Tongue (tissue), 2 donors: ENCODE results near the gene DGKB. TPM values are rescaled to one million over a fixed set of nuclear protein-coding genes. Genes with fewer than 3 reads are reported as not detected.

ENCODE experiments used
- DNase-seq: peaks from one replicate; pipeline ENCODE4 v3.0.0-alpha.2; 2015
- total RNA-seq: library from RNA; depleted of rRNA; stranded (reverse); fragments of >200 nt; gene quantifications from one replicate; pipeline ENCODE4 v1.2.3, GENCODE V29; 2014

Gene DGKB
- total RNA-seq, 1 donor from 2014 or later: 2.6 TPM

DNA sequence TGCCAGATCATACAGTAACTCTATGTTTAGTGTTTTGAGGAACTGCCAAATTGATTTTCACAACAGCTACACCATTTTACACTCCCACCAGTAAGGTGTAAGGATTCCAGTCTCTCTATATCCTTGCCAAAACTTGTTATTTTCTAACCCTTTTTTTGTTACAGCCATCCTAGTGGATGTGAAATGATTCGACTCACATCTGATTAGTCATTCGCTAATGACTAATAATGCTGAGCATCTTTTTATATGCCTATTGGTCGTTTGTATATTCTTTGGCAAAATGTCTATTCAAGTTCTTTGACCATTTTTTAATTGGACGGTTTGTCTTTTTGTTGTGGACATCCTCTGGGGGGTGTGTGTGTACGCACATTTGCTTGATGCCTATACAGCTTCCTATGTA, 142.8 kb downstream of the DGKB start:
- no peak for DNase-seq

GRCh38 chr7:14754631-14755030, 147.9 kb downstream of the DGKB start:
- no peak for DNase-seq

DNA sequence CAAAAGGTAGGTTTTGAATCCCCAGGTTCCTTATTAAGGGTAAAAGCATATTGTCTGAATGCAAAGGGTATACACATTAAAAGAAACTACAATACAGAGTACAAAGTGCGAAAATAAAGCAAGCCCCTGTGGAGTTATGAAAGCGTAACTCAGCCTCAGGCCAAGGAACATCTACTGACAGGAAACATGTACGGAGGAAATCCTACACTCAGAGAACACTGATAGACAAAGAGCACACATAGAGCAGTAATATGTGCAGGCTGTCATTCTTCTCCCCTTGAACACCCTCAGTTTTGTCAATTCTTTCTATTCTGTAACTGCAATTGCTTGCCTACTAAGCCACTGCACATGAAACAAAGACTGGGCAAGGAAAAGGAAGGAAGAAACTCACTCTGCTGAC, 150.2 kb downstream of the DGKB start:
- DNase-seq: no peak

GRCh38 chr7:14751461-14751860, 151.1 kb downstream of the DGKB start:
- DNase-seq: no peak

- no peak for DNase-seq
Observed at GRCh38 chr7:14748461-14748860, 154.1 kb downstream of the DGKB start.

GRCh38 chr7:14747701-14748100, 154.8 kb downstream of the DGKB start:
- DNase-seq: peak; percentile 51

DNA sequence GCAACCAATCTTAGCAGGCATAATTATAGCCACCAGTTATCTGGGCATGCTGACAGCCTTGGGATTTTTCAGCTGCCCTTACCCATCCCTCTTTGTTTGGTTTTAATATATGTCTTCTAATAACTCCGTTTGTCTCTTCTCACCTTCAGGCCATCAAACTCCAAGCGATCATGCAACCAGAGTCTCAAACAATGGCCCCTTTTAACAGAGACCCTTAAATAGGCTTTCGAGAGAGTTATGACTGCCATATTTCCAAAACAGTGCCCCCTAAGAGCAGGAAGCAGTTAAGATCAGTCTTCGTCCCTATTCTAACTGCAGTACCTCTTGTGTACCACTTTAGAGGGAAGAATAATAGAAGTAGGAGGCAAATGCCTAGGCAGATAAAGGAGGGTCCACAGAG, 157.5 kb downstream of the DGKB start:
- DNase-seq: no peak

DNA sequence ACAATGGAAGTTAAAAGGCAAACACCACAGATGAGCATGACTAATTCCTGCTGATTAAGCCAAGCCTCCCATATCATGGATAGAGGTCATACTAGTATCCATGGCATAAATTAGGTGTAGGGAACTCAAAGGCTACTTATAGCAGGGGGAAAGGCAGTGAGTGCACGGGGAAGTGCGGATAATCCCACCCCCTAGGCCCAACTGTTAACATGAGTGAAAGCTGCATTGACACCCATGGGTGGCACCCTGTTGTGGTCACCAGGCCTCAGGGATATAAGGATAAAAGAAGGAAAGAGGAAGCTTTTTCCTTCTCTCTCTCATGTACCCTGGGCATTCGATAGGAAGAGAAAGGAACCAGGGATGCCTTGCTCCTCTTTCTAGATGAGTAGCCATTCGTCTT, 161.9 kb downstream of the DGKB start:
- no peak for DNase-seq

- DNase-seq: no peak
Observed at GRCh38 chr7:14739841-14740185, 162.7 kb downstream of the DGKB start.

DNA sequence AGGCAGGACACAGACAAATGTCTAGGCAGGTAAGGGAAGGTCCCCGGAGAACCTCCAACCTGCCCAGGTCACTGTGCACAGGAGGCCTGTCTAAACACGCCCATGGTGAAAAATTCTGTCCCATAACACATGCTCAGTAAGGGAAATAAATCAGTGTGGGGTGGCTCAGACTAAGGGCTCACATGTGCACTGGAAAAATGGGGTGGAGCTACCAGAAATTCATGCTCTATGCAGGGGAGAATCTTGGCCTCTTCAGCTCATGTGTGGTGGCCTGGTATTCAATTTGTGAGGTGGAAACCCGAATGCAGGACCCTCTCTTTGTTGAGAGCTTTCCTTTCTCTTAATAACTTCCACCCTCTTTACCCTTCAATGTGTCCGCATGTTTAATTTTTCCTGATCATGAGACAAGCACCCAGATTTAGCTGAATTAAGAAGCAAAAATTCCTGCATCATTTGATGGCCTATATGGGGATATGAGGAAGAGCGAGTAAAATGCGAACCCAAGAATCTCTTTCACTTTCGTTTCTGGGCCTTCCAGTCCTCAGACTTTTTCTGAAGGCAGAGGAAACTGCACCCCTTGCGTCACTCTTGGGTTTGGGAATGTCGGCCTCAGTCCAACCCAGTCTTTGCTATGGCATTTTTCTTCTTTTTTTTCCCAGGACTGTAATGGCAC, 163.2 kb downstream of the DGKB start:
- DNase-seq: no peak

DNA sequence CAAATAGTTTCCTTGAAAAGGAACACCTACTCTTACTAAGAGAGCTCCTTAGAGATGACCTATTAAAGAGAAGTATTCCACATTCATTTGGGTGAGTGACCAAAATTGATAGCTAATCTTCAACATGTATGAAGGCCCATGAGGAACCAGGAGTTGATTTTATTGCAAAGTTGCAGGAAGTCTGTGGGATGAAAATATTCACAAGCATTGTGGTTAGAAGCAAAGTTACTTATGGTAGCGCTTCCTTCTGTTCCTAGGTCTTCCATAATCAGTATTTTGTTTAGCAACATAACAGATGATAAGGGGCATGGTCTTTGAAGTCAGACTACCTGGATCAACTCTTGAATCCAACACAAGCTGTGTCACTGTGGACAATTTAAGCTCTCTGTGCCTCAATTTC, 164.5 kb downstream of the DGKB start:
- DNase-seq: no peak

- peak; percentile 12 for DNase-seq
Observed at GRCh38 chr7:14734839-14735321, 167.7 kb downstream of the DGKB start.

- peak; percentile 73 for DNase-seq
Observed at GRCh38 chr7:14720785-14721184, 181.8 kb downstream of the DGKB start.

DNA sequence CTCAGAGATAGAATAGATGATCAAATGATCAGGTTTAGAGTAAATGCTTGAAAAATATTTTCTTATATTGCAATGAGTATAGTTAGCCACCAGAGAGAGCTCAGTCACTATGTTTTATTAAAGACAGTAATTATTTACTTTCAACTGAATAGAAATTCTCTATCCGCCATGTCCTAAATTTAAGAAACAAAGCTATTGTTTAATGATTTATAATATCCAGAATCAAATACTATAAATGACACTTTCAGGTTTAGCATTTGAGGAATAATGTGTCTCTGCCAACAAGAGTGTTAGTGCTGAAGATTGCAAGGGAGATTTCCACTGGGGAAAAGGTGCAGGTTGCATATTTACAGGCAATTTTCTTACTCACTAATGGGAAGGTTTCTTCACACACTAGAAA, 184.7 kb downstream of the DGKB start:
- DNase-seq: peak; percentile 36

GRCh38 chr7:14717169-14717568, 185.4 kb downstream of the DGKB start:
- no peak for DNase-seq

DNA sequence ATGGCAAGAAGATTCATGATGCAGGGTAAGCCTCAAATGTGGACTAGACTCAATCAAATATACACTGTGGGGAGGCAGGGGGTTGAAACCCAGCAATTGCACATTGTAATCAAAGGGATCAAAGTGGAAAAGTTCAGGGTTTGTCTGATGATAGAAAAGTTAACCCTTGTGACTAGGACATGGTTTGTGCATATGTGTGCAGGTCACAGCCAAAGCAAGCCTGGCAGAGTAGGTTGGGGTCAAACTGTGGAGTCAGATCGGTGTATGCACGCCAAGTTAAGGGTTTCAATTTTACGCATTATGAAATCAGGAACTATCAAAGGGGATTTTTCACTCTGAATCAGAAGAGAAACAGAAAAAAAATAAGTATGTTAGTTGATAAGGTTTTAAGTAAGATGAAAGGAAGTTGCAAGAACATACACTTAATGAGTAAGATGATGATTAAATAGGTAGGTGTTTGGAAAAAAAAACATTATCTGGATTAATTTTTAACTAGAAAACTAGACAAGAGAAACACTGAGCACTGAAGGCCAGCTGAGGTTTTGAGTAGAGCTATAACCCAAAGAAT, 188.3 kb downstream of the DGKB start:
- no peak for DNase-seq

GRCh38 chr7:14698239-14698638, 204.3 kb downstream of the DGKB start:
- peak; percentile 26 for DNase-seq

- no peak for DNase-seq
Observed at GRCh38 chr7:14697684-14698083, 204.9 kb downstream of the DGKB start.

GRCh38 chr7:14691597-14692203, 210.9 kb downstream of the DGKB start:
- peak; percentile 78 for DNase-seq

DNA sequence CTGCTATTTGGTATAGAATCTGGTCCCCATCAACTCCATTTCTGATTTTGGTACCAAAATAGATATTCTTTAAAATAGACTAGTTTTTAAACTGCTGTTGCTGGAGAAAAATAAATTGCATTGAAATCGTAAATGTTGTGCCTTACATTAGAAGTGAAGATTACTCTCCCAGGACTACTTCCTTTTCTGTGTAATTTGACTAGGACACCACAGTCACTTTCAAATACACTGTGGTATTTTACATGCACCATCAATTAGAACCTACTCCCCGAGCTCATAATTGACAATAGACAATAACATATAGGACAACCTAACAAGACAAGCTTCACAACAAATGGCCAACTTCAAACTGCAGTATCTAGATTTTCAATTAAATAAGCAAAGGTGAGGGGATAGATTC, 211.5 kb downstream of the DGKB start:
- no peak for DNase-seq

DNA sequence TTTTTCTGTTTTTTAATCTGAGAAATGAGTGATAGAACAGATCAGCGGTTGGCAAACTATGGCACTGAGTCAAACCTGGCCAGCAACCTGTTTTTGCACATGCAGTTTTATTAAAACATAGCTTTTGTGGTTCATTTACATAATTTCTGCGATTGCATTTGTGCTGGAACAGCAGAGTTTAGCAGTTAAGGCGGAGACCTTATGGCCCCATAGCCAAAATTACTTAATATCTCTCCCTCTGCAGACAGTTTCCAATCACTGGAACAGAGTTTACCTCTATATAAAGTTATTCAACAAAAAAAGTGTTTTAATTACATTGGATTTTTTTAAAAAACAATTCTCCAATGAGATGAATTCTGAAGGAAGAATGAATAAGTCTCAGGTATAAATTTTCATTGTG, 212.1 kb downstream of the DGKB start:
- DNase-seq: no peak

GRCh38 chr7:14690075-14690474, 212.5 kb downstream of the DGKB start:
- DNase-seq: no peak

- no peak for DNase-seq
Observed at GRCh38 chr7:14688208-14688607, 214.3 kb downstream of the DGKB start.

GRCh38 chr7:14687777-14688176, 214.8 kb downstream of the DGKB start:
- DNase-seq: no peak
